Cardiac muscle cell (in vitro differentiated cells and primary cell): Measurements from ENCODE around the gene CFAP58. TPM values are rescaled to one million over a fixed set of nuclear protein-coding genes. Genes with fewer than 3 reads are reported as not detected.

Source experiments
- DNase-seq, 2 donors: peaks; one replicate each; pipeline versions ENCODE4 v3.0.0 to v3.0.0-alpha.2; 2010 to 2017; ENCODE audit warnings: low read depth in 1 of 2, low spot score in 1 of 2
- H3K27ac ChIP-seq: fragments of 200-600 bp; sonication (generic); 2 replicates; pipeline ENCODE4 v1.5.1; 2016
- H3K27me3 ChIP-seq: fragments of 200-600 bp; sonication (generic); 2 replicates; pipeline ENCODE4 v1.6.0; 2016; ENCODE audit warnings: control low read depth
- H3K36me3 ChIP-seq: fragments of 200-600 bp; sonication (generic); 2 replicates; pipeline ENCODE4 v1.5.1; 2016; ENCODE audit warnings: control low read depth
- H3K4me1 ChIP-seq: fragments of 200-600 bp; sonication (generic); 2 replicates; pipeline ENCODE4 v1.8.1; 2017; ENCODE audit warnings: low read depth, mild to moderate bottlenecking, mixed run types
- H3K4me3 ChIP-seq: fragments of 200-600 bp; sonication (generic); 2 replicates; pipeline ENCODE4 v1.5.1; 2016; ENCODE audit warnings: mild to moderate bottlenecking
- H3K9me3 ChIP-seq: fragments of 200-600 bp; sonication (generic); 2 replicates; pipeline ENCODE4 v1.5.1; 2017; ENCODE audit warnings: low read depth, mild to moderate bottlenecking, control low read depth
- polyA plus RNA-seq: library from polyadenylated mRNA; unstranded; fragments of >200 nt; fragmentation: Nextera tagmentation; extraction: Ambion mirVana; gene quantifications from 2 replicates; pipeline ENCODE4 v1.2.1, GENCODE V29; 2016
- total RNA-seq: library from RNA; depleted of rRNA; stranded (reverse); fragments of >200 nt; gene quantifications from 2 replicates; pipeline ENCODE4 v1.2.3, GENCODE V29; 2016
- TF ChIP-seq, protein P1 (sequence below): IDR thresholded peaks from 2 replicates; pipeline ENCODE4 v1.5.1; 2012; ENCODE audit warnings: low read depth, mild to moderate bottlenecking, low read length

CFAP58 gene
- total and polyA plus RNA-seq, 2 experiments from 2014 or later: 1.1 to 1.9 TPM

DNA sequence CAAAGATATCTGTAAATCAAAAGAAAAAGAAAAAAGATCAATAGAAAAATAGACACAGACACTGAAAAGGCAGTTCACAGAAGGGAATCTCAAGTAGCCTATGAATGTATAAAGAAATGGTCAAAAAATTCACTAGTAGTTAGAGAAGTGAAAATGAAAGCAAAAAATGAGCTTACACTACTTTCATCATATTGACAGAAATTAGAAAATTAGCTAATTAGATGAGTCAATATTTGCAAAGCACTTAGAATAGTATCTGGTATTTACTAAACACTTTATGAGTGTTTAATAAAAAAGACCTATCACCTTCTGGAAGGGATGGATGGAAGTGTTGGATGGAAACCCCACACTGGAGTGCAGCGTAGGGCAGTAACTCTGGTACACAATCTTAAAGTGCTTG is 1.7 kb upstream of the CFAP58 start:
- no peak for DNase-seq
- TF ChIP-seq, protein P1, sequence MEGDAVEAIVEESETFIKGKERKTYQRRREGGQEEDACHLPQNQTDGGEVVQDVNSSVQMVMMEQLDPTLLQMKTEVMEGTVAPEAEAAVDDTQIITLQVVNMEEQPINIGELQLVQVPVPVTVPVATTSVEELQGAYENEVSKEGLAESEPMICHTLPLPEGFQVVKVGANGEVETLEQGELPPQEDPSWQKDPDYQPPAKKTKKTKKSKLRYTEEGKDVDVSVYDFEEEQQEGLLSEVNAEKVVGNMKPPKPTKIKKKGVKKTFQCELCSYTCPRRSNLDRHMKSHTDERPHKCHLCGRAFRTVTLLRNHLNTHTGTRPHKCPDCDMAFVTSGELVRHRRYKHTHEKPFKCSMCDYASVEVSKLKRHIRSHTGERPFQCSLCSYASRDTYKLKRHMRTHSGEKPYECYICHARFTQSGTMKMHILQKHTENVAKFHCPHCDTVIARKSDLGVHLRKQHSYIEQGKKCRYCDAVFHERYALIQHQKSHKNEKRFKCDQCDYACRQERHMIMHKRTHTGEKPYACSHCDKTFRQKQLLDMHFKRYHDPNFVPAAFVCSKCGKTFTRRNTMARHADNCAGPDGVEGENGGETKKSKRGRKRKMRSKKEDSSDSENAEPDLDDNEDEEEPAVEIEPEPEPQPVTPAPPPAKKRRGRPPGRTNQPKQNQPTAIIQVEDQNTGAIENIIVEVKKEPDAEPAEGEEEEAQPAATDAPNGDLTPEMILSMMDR: no peak
- Histone ChIP-seq H3K36me3 (no peaks in the 10 kb centered on the region), H3K4me1 (no peaks in the 10 kb centered on the region), H3K9me3 (no peaks in the 10 kb centered on the region), H3K27ac (no peak overlapping the region), H3K27me3 (no peaks in the 10 kb centered on the region), H3K4me3 (no peak overlapping the region)

DNA sequence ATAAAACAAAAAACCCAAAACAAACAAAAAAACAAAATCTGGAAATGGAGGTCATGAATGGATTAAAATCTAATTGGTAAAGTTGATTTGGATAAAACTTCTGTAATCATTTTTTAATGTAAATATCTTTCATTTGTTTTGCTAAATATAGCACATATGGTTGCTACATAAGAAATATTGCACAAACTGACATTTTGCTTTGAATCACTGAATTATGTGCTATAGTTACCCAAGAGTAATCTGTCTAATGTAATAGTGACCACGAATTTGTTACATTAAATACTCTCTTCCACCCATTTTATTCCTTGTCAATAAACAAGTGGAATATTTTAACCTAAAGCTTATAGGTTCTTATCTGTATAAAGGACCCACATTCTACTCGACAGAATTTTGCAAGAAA is 6.2 kb downstream of the CFAP58 start:
- H3K4me3 ChIP-seq: no peak overlapping the region
- no peak for DNase-seq
- no peaks in the 10 kb centered on the region for H3K27me3 ChIP-seq
- TF ChIP-seq, protein P1: no peak
- no peaks in the 10 kb centered on the region for H3K9me3 ChIP-seq
- no peak overlapping the region for H3K27ac ChIP-seq
- no peaks in the 10 kb centered on the region for H3K4me1 ChIP-seq
- H3K36me3 ChIP-seq: no peaks in the 10 kb centered on the region

DNA sequence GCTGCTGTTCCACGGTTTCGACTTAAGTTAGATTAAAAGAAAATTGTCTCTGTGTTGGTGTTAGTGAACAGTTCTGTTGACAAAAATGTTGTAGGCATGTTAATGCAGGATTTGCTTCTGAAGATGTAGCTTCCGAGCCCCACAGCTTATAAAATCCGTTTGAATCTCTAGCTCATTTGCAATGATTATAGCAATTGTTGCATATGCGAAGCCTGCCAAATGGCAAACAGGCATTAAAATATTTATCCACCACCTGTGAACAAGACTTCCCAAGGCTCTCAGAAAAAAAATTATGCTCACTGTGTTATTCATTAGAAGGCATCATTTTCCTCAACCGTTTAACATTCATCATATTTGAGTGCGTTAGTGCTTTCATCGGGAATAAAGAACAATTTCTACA is 14.3 kb downstream of the CFAP58 start:
- no peaks in the 10 kb centered on the region for H3K9me3 ChIP-seq
- DNase-seq: no peak
- TF ChIP-seq, protein P1: no peak
- no peak overlapping the region for H3K4me3 ChIP-seq
- no peak overlapping the region for H3K27ac ChIP-seq
- no peaks in the 10 kb centered on the region for H3K36me3 ChIP-seq
- no peaks in the 10 kb centered on the region for H3K4me1 ChIP-seq
- no peaks in the 10 kb centered on the region for H3K27me3 ChIP-seq

DNA sequence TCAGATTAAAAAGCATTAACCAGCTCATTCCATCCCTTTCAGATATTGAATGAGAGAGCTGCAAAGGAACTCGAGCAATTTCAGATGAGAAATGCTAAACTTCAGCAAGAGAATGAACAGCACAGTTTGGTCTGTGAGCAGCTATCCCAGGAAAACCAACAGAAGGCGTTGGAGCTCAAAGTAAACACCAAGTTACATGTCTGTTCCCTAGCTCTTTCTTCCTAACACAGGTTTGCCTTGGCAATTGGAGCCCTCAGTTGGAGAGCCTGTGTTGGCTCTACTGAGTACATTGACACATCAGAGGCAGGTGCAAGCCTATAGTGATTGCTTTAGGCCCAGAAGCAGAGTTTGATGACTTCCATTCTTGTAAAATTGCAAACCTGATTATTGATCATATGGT is 14.7 kb downstream of the CFAP58 start:
- H3K27me3 ChIP-seq: no peaks in the 10 kb centered on the region
- TF ChIP-seq, protein P1: no peak
- H3K27ac ChIP-seq: no peak overlapping the region
- H3K4me3 ChIP-seq: no peak overlapping the region
- H3K4me1 ChIP-seq: no peaks in the 10 kb centered on the region
- no peaks in the 10 kb centered on the region for H3K9me3 ChIP-seq
- DNase-seq: no peak
- no peaks in the 10 kb centered on the region for H3K36me3 ChIP-seq

DNA sequence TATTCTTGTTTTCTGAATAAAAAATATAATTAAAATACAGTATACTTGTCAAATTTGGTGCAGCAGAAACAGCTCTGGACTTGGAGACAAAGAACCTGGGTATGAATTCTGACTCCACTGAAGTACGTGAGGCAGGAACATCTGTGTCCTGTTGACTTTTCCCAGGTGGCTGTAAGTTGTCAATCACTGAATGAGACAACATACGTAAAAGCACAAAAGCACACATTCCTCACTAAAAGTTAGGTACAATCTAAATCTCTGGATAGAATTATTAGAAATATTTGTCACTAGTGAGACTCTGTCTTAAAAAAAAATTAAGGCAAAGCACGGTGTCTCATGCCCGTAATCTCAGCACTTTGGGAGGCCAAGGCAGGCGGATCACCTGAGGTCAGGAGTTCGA is 18.1 kb downstream of the CFAP58 start:
- TF ChIP-seq, protein P1: no peak
- H3K4me3 ChIP-seq: no peak overlapping the region
- no peak for DNase-seq

DNA sequence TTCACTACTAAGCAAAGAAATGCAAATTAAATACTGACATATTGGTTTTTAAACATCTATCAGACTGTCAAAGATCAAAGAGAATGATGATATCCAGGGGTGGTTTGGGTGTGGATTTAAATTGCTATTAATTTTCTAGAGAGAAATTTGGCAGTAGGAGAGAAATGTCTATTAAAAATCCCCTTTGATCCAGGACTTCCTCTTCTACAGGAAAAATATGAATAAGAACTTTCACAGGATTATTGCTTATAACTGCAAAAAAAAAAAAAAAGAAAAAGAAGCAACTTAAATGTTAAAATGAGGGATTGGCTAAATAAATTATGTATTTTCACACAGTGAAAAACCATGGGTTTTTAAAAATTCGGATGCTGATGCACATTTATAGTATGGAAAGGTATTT is 21.0 kb downstream of the CFAP58 start:
- H3K9me3 ChIP-seq: no peaks in the 10 kb centered on the region
- H3K4me1 ChIP-seq: no peaks in the 10 kb centered on the region
- no peaks in the 10 kb centered on the region for H3K27me3 ChIP-seq
- TF ChIP-seq, protein P1: no peak
- no peak overlapping the region for H3K4me3 ChIP-seq
- no peaks in the 10 kb centered on the region for H3K36me3 ChIP-seq
- no peak overlapping the region for H3K27ac ChIP-seq
- DNase-seq: no peak

More for the DNA sequence above, 18.1 kb downstream of the CFAP58 start:
- no peaks in the 10 kb centered on the region for H3K4me1 ChIP-seq
- H3K27me3 ChIP-seq: no peaks in the 10 kb centered on the region
- H3K9me3 ChIP-seq: no peaks in the 10 kb centered on the region
- no peaks in the 10 kb centered on the region for H3K36me3 ChIP-seq
- H3K27ac ChIP-seq: no peak overlapping the region
